ENCODE results near the gene ZNF195.
"Not testable (repeated sequence)": the region's sequence is repeated elsewhere in the genome, so short reads cannot be mapped to it uniquely, and the experiment has no call there.

Gene ZNF195

GRCh38 chr11:3338569-3339339, 40.2 kb downstream of the ZNF195 start:
- no peak overlapping the region for H3K27ac ChIP-seq (ENCODE audit: low read length)
- H3K27me3 ChIP-seq (ENCODE audit: low read depth, low read length): peaks cover 8% of the 10 kb centered on the region
- H3K9ac ChIP-seq (ENCODE audit: low read length): no peak overlapping the region
- H3K36me3 ChIP-seq (replicated peaks; ENCODE audit: low read depth, low read length): no peaks in the 10 kb centered on the region
- H3K4me1 ChIP-seq (ENCODE audit: low read length): no peaks in the 10 kb centered on the region
- no peaks in the 10 kb centered on the region for H3K79me2 ChIP-seq (ENCODE audit: low read length)
- H3K9me3 ChIP-seq (ENCODE audit: insufficient read depth, low read length): no peaks in the 10 kb centered on the region
- H2AFZ ChIP-seq (ENCODE audit: low read depth, low read length): no peak overlapping the region
- H3K4me2 ChIP-seq (ENCODE audit: low read length): no peak overlapping the region
- H3K4me3 ChIP-seq (ENCODE audit: low read length): no peak overlapping the region
- no peaks in the 10 kb centered on the region for H4K20me1 ChIP-seq (ENCODE audit: insufficient read depth, low read length)
- no peak for TF ChIP-seq EZH2phosphoT487 (IDR thresholded peaks at IDR 0.05; ENCODE audit: low read depth)
- TF ChIP-seq, protein P1, sequence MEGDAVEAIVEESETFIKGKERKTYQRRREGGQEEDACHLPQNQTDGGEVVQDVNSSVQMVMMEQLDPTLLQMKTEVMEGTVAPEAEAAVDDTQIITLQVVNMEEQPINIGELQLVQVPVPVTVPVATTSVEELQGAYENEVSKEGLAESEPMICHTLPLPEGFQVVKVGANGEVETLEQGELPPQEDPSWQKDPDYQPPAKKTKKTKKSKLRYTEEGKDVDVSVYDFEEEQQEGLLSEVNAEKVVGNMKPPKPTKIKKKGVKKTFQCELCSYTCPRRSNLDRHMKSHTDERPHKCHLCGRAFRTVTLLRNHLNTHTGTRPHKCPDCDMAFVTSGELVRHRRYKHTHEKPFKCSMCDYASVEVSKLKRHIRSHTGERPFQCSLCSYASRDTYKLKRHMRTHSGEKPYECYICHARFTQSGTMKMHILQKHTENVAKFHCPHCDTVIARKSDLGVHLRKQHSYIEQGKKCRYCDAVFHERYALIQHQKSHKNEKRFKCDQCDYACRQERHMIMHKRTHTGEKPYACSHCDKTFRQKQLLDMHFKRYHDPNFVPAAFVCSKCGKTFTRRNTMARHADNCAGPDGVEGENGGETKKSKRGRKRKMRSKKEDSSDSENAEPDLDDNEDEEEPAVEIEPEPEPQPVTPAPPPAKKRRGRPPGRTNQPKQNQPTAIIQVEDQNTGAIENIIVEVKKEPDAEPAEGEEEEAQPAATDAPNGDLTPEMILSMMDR (IDR thresholded peaks at IDR 0.05; ENCODE audit: low read depth, low read length): no peak

DNA sequence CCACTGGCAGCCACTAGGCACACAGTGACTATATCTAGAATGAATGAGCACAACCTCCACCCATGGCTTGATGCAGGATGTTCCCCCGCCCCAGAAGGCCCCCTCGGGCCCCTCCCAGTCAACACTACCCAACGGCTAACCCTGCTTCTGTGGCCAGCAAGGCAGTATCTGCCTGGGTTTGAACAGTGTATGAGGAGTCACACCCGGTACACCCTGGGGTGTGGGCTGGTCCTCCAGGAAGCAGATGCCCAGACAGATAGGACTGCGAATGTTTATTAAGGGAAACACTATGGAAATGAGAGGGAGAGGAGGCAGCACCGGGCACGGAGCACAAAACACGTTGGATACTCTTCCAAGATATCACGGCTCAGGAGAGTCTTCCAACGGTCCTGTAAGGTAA, 42.5 kb downstream of the ZNF195 start:
- H3K9me3 ChIP-seq (ENCODE audit: insufficient read depth, low read length); H3K9ac ChIP-seq (ENCODE audit: low read length); H3K36me3 ChIP-seq (replicated peaks; ENCODE audit: low read depth, low read length); H2AFZ ChIP-seq (ENCODE audit: low read depth, low read length); H3K4me1 ChIP-seq (ENCODE audit: low read length); H3K4me3 ChIP-seq (ENCODE audit: low read length); H3K4me2 ChIP-seq (ENCODE audit: low read length); H4K20me1 ChIP-seq (ENCODE audit: insufficient read depth, low read length); H3K27ac ChIP-seq (ENCODE audit: low read length); H3K27me3 ChIP-seq (ENCODE audit: low read depth, low read length); H3K79me2 ChIP-seq (ENCODE audit: low read length): not testable (repeated sequence)

GRCh38 chr11:3333157-3333556, 45.8 kb downstream of the ZNF195 start:
- not testable (repeated sequence) for H3K27me3 ChIP-seq (ENCODE audit: low read depth, low read length); H3K4me2 ChIP-seq (ENCODE audit: low read length); H3K9ac ChIP-seq (ENCODE audit: low read length); H2AFZ ChIP-seq (ENCODE audit: low read depth, low read length); H3K9me3 ChIP-seq (ENCODE audit: insufficient read depth, low read length); H3K27ac ChIP-seq (ENCODE audit: low read length); H3K4me1 ChIP-seq (ENCODE audit: low read length); H3K4me3 ChIP-seq (ENCODE audit: low read length); H3K79me2 ChIP-seq (ENCODE audit: low read length); H3K36me3 ChIP-seq (replicated peaks; ENCODE audit: low read depth, low read length); H4K20me1 ChIP-seq (ENCODE audit: insufficient read depth, low read length)

GRCh38 chr11:3331078-3331477, 47.9 kb downstream of the ZNF195 start:
- not testable (repeated sequence) for H3K27ac ChIP-seq (ENCODE audit: low read length); H3K4me3 ChIP-seq (ENCODE audit: low read length); H3K9me3 ChIP-seq (ENCODE audit: insufficient read depth, low read length); H3K9ac ChIP-seq (ENCODE audit: low read length); H3K4me1 ChIP-seq (ENCODE audit: low read length); H3K79me2 ChIP-seq (ENCODE audit: low read length); H4K20me1 ChIP-seq (ENCODE audit: insufficient read depth, low read length); H3K36me3 ChIP-seq (replicated peaks; ENCODE audit: low read depth, low read length); H2AFZ ChIP-seq (ENCODE audit: low read depth, low read length); H3K4me2 ChIP-seq (ENCODE audit: low read length); H3K27me3 ChIP-seq (ENCODE audit: low read depth, low read length)

- not testable (repeated sequence) for H3K27me3 ChIP-seq (ENCODE audit: low read depth, low read length); H2AFZ ChIP-seq (ENCODE audit: low read depth, low read length)
Measured at GRCh38 chr11:3330064-3330463, 48.9 kb downstream of the ZNF195 start.

GRCh38 chr11:3328503-3328902, 50.4 kb downstream of the ZNF195 start:
- H3K9me3 ChIP-seq (ENCODE audit: insufficient read depth, low read length); H3K9ac ChIP-seq (ENCODE audit: low read length); H3K4me2 ChIP-seq (ENCODE audit: low read length); H3K27me3 ChIP-seq (ENCODE audit: low read depth, low read length); H2AFZ ChIP-seq (ENCODE audit: low read depth, low read length); H3K4me3 ChIP-seq (ENCODE audit: low read length); H3K27ac ChIP-seq (ENCODE audit: low read length); H3K4me1 ChIP-seq (ENCODE audit: low read length); H3K79me2 ChIP-seq (ENCODE audit: low read length); H4K20me1 ChIP-seq (ENCODE audit: insufficient read depth, low read length); H3K36me3 ChIP-seq (replicated peaks; ENCODE audit: low read depth, low read length): not testable (repeated sequence)

More at GRCh38 chr11:3330064-3330463, 48.9 kb downstream of the ZNF195 start:
- H3K4me3 ChIP-seq (ENCODE audit: low read length); H3K9ac ChIP-seq (ENCODE audit: low read length); H3K79me2 ChIP-seq (ENCODE audit: low read length); H3K36me3 ChIP-seq (replicated peaks; ENCODE audit: low read depth, low read length); H4K20me1 ChIP-seq (ENCODE audit: insufficient read depth, low read length); H3K9me3 ChIP-seq (ENCODE audit: insufficient read depth, low read length); H3K4me1 ChIP-seq (ENCODE audit: low read length); H3K27ac ChIP-seq (ENCODE audit: low read length); H3K4me2 ChIP-seq (ENCODE audit: low read length): not testable (repeated sequence)

DNA sequence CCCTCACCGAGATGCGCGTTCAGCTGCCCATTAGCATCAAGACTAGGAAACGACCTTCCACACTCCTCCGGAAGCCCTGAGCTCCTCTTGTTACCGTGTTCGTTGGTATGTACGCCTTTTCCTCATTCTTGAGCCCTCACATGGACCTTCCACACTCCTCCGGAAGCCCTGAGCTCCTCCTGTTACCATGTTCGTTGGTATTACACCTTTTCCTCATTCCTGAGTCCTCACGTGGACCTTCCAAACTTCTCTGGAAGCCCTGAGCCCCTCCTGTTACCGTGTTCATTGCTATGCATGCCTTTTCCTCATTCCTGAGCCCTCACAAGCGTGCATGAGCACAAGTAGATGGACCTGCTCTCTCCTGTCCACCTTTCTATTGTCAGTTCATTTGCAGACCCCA, 52.5 kb downstream of the ZNF195 start:
- not testable (repeated sequence) for H3K4me3 ChIP-seq (ENCODE audit: low read length); H3K79me2 ChIP-seq (ENCODE audit: low read length); H3K9me3 ChIP-seq (ENCODE audit: insufficient read depth, low read length); H3K4me1 ChIP-seq (ENCODE audit: low read length); H4K20me1 ChIP-seq (ENCODE audit: insufficient read depth, low read length); H3K4me2 ChIP-seq (ENCODE audit: low read length); H3K27ac ChIP-seq (ENCODE audit: low read length); H3K27me3 ChIP-seq (ENCODE audit: low read depth, low read length); H3K36me3 ChIP-seq (replicated peaks; ENCODE audit: low read depth, low read length); H3K9ac ChIP-seq (ENCODE audit: low read length); H2AFZ ChIP-seq (ENCODE audit: low read depth, low read length)

GRCh38 chr11:3324724-3325123, 54.2 kb downstream of the ZNF195 start:
- not testable (repeated sequence) for H3K4me2 ChIP-seq (ENCODE audit: low read length); H3K27me3 ChIP-seq (ENCODE audit: low read depth, low read length); H3K4me1 ChIP-seq (ENCODE audit: low read length); H3K9me3 ChIP-seq (ENCODE audit: insufficient read depth, low read length); H3K36me3 ChIP-seq (replicated peaks; ENCODE audit: low read depth, low read length); H4K20me1 ChIP-seq (ENCODE audit: insufficient read depth, low read length); H3K9ac ChIP-seq (ENCODE audit: low read length); H3K79me2 ChIP-seq (ENCODE audit: low read length); H2AFZ ChIP-seq (ENCODE audit: low read depth, low read length); H3K27ac ChIP-seq (ENCODE audit: low read length); H3K4me3 ChIP-seq (ENCODE audit: low read length)
